ENCODE data around the gene ETV3L. TPM values are rescaled to one million over a fixed set of nuclear protein-coding genes. Genes with fewer than 3 reads are reported as not detected.

Gene ETV3L
- total RNA-seq, 1 experiment from 2014 or later: not detected

DNA sequence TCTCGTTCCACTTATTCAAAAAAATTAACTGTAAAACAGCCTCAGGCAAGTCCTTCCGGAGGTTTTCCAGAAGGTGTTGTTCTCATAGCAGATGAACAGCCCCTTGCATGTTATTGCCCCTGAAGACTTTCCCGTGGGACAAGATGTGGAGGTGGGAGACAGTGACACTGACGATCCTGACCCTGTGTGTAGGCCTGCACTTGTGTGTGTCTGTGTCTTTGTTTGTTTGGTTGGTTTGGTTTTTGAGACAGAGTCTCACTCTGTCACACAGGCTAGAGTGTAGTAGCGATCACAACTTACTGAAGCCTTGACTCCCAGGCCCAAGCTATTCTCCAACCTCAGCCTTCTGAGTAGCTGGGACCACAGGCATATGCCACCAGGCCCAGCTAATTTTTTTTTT, 12.6 kb downstream of the ETV3L start:
- peaks cover 6% of the 10 kb centered on the region for H3K36me3 Mint-ChIP-seq (ENCODE audit: insufficient read depth, unreplicated experiment)
- ChIA-PET CTCF (interaction anchor here (0.6 to 12.4 kb wide), 16 partner anchors 13 to 970 kb away, joined by 3 to 805 read pairs (median 6); partner anchors contain the start of genes ETV3 and ETV3L), POLR2A (interaction anchor here (5.2 kb wide), 1 partner anchor 49 kb away, joined by 45 read pairs; the partner anchor contains the start of gene ETV3)
- H3K27me3 Mint-ChIP-seq (ENCODE audit: insufficient read depth, unreplicated experiment): peaks cover 20% of the 10 kb centered on the region
- H3K4me3 Mint-ChIP-seq (ENCODE audit: unreplicated experiment): no peak overlapping the region
- intact Hi-C loops (cut with micrococcal nuclease): no loop called here
- H3K4me1 Mint-ChIP-seq (ENCODE audit: insufficient read depth, unreplicated experiment): peaks cover 17% of the 10 kb centered on the region
- no peaks in the 10 kb centered on the region for H3K9me3 Mint-ChIP-seq (ENCODE audit: unreplicated experiment)
- no TSS peak for BruUV-seq (replicated peaks)
- TF ChIP-seq, protein P1, sequence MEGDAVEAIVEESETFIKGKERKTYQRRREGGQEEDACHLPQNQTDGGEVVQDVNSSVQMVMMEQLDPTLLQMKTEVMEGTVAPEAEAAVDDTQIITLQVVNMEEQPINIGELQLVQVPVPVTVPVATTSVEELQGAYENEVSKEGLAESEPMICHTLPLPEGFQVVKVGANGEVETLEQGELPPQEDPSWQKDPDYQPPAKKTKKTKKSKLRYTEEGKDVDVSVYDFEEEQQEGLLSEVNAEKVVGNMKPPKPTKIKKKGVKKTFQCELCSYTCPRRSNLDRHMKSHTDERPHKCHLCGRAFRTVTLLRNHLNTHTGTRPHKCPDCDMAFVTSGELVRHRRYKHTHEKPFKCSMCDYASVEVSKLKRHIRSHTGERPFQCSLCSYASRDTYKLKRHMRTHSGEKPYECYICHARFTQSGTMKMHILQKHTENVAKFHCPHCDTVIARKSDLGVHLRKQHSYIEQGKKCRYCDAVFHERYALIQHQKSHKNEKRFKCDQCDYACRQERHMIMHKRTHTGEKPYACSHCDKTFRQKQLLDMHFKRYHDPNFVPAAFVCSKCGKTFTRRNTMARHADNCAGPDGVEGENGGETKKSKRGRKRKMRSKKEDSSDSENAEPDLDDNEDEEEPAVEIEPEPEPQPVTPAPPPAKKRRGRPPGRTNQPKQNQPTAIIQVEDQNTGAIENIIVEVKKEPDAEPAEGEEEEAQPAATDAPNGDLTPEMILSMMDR (IDR thresholded peaks at IDR 0.05; ENCODE audit: unreplicated experiment): no peak
- H3K27ac Mint-ChIP-seq (ENCODE audit: low read depth, unreplicated experiment): no peak overlapping the region
- no peak for DNase-seq (ENCODE audit: unreplicated experiment)

DNA sequence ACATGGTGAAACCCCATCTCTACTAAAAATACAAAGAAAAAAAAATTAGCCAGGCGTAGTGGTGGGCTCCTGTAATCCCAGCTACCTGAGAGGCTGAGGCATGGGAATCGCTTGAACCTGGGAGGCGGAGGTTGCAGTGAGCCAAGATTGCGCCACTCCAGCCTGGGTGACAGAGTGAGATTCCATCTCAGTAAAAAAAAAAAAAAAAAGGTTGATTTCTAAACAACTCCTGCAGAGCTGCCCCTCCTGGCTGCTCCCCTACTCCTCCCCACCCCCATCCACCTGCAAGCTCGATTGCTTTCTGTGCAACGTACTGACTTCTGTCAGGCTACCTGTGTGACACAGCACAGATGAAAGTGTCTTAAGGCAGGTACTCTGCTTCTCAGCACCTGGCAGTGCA, 13.3 kb downstream of the ETV3L start:
- intact Hi-C loops (cut with micrococcal nuclease): no loop called here
- TF ChIP-seq, protein P1 (IDR thresholded peaks at IDR 0.05; ENCODE audit: unreplicated experiment): no peak
- H3K36me3 Mint-ChIP-seq (ENCODE audit: insufficient read depth, unreplicated experiment): peaks cover 6% of the 10 kb centered on the region
- peak; percentile 29 for DNase-seq (ENCODE audit: unreplicated experiment)
- H3K27ac Mint-ChIP-seq (ENCODE audit: low read depth, unreplicated experiment): no peak overlapping the region
- BruUV-seq (replicated peaks): no TSS peak
- ChIA-PET CTCF (interaction anchor here (0.6 to 12.4 kb wide), 10 partner anchors 12 to 420 kb away, joined by 3 to 805 read pairs (median 12); partner anchors contain the start of genes ETV3 and ETV3L), POLR2A (no interaction called here)
- H3K4me3 Mint-ChIP-seq (ENCODE audit: unreplicated experiment): no peak overlapping the region
- H3K4me1 Mint-ChIP-seq (ENCODE audit: insufficient read depth, unreplicated experiment): peaks cover 17% of the 10 kb centered on the region
- peaks cover 23% of the 10 kb centered on the region for H3K27me3 Mint-ChIP-seq (ENCODE audit: insufficient read depth, unreplicated experiment)
- H3K9me3 Mint-ChIP-seq (ENCODE audit: unreplicated experiment): no peaks in the 10 kb centered on the region

DNA sequence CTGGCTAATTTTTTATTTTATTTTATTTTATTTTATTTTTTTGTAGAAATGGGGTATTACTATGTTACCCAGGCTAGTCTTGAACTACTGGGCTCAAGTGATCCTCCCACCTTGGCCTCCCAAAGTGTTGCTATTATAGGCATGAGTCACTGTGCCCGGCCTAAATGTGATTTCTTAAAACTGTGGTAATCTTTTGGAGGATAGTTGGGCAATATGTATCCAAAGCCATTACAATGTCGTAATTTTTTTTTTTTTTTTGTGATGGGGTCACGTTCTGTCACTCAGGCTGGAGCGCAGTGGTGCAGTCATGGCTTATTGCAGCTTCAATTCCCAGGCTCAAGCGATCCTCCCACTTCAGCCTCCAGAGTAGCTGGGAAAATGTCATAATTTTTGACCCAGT, 14.2 kb downstream of the ETV3L start:
- peaks cover 6% of the 10 kb centered on the region for H3K36me3 Mint-ChIP-seq (ENCODE audit: insufficient read depth, unreplicated experiment)
- H3K4me1 Mint-ChIP-seq (ENCODE audit: insufficient read depth, unreplicated experiment): peaks cover 14% of the 10 kb centered on the region
- intact Hi-C loops (cut with micrococcal nuclease): loop anchor here (1.0 kb wide), 1 partner anchor 71 kb away; no protein-coding TSS in a partner anchor
- H3K27me3 Mint-ChIP-seq (ENCODE audit: insufficient read depth, unreplicated experiment): peaks cover 23% of the 10 kb centered on the region
- TF ChIP-seq, protein P1 (IDR thresholded peaks at IDR 0.05; ENCODE audit: unreplicated experiment): no peak
- no peaks in the 10 kb centered on the region for H3K9me3 Mint-ChIP-seq (ENCODE audit: unreplicated experiment)
- no peak overlapping the region for H3K4me3 Mint-ChIP-seq (ENCODE audit: unreplicated experiment)
- ChIA-PET POLR2A (no interaction called here), CTCF (interaction anchor here (0.6 to 12.4 kb wide), 8 partner anchors 11 to 924 kb away, joined by 3 to 805 read pairs (median 4); partner anchors contain the start of genes ETV3 and ETV3L)
- DNase-seq (ENCODE audit: unreplicated experiment): peak; percentile 89
- BruUV-seq (replicated peaks): no TSS peak
- no peak overlapping the region for H3K27ac Mint-ChIP-seq (ENCODE audit: low read depth, unreplicated experiment)

DNA sequence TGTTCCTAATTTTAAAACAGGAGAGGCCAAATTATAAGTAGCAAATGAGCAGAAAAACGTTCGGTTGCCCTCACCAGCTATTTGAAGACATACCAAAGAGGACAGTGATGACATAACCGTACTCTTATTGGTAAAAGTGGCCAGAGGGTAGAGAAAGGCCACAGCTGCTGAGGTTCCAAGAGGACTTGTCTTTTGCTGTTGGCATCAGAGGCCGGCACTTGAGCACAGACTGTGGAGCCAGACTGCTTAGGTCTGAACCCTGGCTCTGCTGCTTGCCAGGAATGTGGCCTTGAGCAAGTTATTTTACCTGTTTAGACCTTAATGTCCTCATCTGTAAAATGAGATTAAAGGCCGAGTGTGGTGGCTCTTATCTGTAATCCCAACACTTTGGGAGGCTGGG, 14.9 kb downstream of the ETV3L start:
- DNase-seq (ENCODE audit: unreplicated experiment): no peak
- BruUV-seq (replicated peaks): no TSS peak
- Mint-ChIP-seq H3K27me3 (ENCODE audit: insufficient read depth, unreplicated experiment) (peaks cover 23% of the 10 kb centered on the region), H3K4me1 (ENCODE audit: insufficient read depth, unreplicated experiment) (peaks cover 9% of the 10 kb centered on the region), H3K36me3 (ENCODE audit: insufficient read depth, unreplicated experiment) (no peaks in the 10 kb centered on the region), H3K9me3 (ENCODE audit: unreplicated experiment) (no peaks in the 10 kb centered on the region), H3K4me3 (ENCODE audit: unreplicated experiment) (no peak overlapping the region), H3K27ac (ENCODE audit: low read depth, unreplicated experiment) (no peak overlapping the region)
- TF ChIP-seq, protein P1 (IDR thresholded peaks at IDR 0.05; ENCODE audit: unreplicated experiment): no peak
- intact Hi-C loops (cut with micrococcal nuclease): loop anchor here (1.0 kb wide), 1 partner anchor 72 kb away; no protein-coding TSS in a partner anchor
- ChIA-PET CTCF (interaction anchor here (0.7 to 12.4 kb wide), 5 partner anchors 11 to 410 kb away, joined by 3 to 805 read pairs (median 4); partner anchors contain the start of gene ETV3L), POLR2A (interaction anchor here (0.8 kb wide), 1 partner anchor 52 kb away, joined by 5 read pairs; no protein-coding TSS in a partner anchor)
